Activated CD4-positive, alpha-beta T cell treated with anti-CD3 and anti-CD28 coated beads for 24 hours (primary cell): ENCODE data around the gene RIPOR3.
A peak's percentile ranks its signal among the peaks of the same experiment; 100 is the strongest.

Experiments used
- DNase-seq, 2 donors: peaks; one replicate each; pipeline ENCODE4 v3.0.0-alpha.2; 2020; ENCODE audit warnings: low read depth in 2 of 2

RIPOR3 gene, protein sequence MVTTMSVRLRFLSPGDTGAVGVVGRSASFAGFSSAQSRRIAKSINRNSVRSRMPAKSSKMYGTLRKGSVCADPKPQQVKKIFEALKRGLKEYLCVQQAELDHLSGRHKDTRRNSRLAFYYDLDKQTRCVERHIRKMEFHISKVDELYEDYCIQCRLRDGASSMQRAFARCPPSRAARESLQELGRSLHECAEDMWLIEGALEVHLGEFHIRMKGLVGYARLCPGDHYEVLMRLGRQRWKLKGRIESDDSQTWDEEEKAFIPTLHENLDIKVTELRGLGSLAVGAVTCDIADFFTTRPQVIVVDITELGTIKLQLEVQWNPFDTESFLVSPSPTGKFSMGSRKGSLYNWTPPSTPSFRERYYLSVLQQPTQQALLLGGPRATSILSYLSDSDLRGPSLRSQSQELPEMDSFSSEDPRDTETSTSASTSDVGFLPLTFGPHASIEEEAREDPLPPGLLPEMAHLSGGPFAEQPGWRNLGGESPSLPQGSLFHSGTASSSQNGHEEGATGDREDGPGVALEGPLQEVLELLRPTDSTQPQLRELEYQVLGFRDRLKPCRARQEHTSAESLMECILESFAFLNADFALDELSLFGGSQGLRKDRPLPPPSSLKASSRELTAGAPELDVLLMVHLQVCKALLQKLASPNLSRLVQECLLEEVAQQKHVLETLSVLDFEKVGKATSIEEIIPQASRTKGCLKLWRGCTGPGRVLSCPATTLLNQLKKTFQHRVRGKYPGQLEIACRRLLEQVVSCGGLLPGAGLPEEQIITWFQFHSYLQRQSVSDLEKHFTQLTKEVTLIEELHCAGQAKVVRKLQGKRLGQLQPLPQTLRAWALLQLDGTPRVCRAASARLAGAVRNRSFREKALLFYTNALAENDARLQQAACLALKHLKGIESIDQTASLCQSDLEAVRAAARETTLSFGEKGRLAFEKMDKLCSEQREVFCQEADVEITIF

DNA sequence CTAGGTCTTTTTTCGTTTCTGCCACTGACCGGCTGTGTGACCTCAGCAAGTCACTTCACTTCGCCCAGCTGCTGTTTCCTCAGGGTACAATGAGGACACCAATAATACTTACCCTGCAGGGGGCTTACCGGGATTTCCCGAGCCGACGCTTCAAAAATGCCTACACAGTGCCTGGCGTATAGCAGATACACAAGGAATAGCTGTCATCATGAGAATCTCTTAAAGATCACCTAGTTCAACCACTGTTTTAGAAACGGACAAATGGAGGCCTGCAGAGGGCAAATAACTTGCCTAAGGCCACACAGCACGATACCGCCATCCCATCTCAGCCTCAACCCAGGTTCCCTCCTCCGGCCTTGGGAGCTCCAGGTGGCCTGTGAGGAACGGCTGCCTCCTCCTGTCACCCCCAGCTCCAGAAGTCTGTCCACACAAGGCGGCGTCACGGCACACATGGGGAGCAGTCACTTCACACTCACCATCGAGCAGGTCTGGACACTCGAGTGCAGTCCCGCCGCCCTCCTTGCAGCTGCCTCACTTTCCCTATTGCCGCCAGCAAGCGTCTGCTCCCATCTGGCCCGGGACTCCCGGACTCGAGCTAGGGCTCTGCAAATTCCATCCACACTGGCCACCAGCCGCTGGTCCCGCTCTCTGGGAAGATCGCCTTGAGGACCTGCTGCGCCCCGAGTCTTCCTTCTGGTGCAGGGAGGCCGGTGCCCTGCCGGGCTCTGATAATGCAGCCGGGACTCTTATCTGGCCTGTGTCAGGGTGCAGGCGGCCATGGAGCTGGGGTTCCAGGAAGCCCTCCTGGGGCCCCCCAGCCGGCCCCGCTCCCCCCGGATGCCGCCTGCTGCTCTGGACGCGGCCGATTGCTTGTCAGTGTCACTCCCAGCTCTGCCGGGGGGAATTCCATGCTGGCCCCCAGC, at the start of gene RIPOR3:
Gene RIPOR3 (minus strand): TSS at position 893 of the 923 bp plus-strand sequence. CDS start 414 bp downstream, at position 479.
- no peak for DNase-seq

DNA sequence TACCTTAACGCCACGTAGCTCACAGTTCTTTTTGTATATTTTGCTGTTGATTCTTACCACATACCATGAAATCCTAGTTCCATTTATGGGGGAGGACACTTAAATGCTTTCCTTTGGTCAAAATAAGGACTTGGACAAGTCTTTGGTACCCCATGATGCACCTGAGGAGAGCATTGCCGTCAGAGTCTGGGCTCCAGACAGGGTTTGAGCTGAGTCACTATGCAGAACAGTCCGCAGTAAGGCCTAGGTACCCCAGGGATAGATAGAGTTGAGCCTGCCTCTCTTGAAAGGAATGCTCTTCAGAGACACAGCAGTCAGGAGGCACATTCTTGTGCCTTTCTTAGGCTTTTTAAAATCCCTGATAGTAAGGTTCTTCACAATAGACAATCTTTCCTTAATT, 46.0 kb upstream of the RIPOR3 start:
- DNase-seq: no peak

DNA sequence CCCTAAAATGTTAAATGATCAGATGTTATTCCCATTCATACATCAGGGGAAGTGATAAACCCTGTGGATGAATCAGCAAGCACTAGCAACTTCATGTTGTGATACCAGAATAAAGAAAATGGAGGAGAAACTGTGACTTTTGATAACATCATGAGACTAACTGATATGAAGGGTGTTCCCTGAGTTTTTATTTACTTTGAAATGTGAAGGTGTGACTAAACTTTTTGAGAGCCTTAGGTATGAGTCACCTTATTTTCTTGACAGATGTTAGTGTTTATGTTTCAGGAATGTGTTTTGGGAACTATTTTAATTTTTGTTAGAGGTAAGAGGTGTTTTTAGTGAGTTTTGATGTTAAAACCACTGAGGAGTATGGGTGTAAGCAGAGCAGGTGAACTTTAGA, 44.5 kb upstream of the RIPOR3 start:
- DNase-seq: no peak

DNA sequence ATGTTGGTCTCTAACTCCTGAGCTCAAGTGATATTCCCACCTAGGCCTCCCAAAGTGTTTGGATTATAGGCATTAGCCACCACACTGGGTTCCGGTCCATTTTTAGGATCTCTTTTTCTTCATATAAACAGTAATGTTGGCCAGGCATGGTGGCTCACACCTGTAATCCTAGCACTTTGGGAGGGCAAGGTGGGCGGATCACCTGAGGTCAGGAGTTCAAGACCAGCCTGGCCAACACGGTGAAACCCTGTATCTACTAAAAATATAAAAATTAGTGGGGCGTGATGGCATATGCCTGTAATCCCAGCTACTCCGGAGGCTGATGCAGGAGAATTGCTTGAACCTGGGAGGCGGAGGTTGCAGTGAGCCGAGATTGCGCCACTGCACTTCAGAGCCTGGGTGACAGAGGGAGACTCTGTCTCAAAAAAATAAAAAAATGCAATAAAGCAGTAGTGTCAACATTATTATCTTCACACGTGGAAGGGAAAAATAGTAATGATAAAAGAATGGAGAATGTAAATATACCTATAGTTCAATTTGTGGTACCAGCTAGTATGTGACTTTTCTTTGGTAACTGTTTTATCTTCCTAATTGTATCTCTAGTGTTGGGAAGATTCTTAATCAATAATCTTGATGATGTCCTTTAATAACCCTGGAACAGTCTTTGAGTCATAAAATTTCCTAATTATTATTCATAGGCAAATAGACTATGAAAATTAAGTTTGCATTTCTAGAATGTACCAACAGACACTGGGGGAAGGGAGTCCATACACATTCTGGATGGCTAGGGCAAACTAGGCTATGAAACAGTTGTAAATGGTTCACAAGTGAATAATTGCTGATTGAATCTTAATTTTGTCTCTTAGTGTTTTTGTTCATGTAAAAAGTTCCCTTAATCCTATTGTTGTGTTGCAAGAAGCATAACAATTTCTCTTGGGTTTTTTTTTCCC, 43.7 kb upstream of the RIPOR3 start:
- no peak for DNase-seq

DNA sequence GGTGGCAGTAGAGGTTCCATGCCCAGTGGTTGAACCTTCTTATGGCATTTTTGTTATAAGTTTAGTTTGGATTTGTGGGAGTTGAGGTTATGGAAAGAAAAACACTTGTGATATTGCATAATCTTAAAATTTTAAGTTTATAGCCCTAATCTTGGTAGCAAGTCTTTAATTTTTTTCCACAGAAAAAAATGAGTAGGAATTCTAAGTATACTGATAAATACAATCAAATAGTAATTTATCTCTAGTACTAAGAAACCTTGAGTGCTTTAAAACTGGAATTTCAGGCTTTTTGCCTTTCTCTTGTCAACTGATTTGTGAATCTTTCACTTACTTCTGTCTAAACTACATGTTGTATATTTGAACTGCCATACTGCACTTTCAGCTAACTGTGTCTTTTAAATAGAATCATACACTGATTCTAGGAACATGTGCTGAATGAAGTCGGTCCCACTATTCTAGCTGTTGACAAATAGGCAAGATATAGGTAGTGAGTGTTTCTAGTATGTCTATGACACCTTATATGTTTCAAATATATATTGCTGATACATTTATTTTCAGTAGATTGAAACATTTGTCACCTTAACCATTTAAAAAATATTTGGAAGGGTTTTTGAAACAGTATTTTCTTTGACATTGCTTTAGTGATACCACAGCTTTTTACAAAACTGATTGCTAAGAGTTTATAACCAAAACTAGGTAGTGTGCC, 42.5 kb upstream of the RIPOR3 start:
- DNase-seq: no peak

DNA sequence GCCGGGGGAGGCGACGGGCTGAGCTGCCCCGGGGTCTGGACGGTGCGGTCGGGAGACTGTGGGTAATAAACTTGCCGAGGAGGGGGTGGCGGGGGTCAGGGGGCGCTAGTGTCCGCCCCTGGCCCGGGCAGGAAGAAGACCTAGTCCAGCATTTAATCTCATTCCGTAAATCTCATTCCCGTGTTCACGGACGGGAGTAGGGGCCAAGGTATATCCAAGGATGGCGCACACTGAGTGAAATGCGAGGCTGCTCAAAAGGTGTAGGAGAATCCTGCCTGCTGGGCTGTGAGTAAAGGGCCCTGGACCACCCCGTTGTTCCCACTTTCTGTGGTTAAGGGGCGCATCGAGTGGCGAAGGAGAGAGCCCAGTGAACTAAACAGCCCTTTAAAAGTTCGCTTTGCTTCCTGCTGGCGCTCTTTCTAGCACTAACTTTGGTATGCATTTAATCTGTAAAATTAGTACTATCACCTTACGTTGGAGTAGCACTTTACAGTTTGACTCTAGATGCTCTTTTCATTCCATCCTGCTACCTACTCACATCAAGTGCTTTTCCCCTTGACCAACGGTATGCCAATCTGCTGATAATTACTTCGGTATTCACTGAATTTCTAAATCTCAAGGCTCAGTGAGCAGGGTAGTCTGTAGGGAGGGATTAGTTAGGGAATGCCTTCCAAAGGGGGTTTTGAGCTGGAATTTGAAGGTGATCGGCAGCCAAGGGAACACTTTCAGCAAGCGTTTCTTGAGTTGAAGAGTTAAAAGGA, 40.8 kb upstream of the RIPOR3 start:
- no peak for DNase-seq

DNA sequence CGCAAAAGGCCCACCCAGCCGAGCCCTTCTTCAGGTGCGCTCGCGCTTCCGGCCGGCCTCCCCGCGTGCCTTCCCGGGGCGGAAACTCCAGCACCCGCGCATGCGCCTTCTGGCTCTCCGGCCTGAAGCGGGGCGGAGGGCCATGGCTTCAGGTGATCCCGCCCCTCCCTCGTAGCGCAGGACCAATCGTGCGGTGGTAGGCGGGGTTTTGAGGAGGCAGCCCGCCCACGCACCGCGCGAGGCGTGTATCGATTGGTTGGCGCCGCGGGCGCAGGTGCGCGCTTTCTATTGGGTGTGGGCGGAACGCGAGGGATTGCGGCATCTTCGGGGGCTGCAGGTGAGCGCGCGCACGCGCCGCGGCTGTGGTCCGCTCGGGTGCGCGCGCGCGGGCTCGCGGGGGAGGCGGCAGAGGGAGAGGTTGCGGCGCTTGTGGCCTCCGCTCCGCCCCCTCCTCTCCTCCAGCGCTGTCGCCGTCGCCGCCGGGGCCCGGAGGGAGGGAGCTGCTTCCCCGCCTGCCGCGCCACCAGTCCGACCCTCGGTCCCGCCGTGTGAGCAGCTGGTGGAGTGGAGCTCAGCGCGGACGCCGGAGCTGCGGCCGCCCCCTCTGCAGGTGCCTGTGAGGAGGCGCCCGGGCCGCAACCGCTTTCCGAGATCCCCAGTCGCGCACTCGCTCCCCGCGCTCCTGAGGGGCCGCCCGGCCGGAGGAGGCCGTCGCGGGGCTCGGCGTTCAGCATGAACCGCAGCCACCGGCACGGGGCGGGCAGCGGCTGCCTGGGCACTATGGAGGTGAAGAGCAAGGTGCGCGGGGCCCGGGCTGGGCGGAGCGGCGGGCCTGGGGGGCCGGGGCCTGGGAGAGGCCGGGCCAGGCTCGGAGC, 40.0 kb upstream of the RIPOR3 start, which contains the start of gene PARD6B:
Gene PARD6B (plus strand): TSS at position 526 of the 875 bp plus-strand sequence. CDS start 207 bp downstream, at position 733.
- DNase-seq: peak; percentile 99

DNA sequence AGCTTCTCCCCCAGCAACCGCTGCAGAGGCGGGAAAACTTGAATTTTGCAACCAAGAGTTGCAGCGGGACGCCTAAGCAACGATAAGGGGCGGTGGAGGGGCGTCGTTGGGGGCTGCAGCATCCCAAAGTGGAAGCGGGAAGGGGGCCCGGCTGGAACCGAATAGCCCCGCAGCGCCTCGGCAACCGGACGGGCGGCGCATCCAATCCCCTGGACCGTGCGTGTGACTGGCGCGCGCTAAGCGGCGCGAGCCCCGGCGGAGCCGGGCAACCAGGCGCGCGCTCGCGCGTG, 39.4 kb upstream of the RIPOR3 start:
- no peak for DNase-seq

DNA sequence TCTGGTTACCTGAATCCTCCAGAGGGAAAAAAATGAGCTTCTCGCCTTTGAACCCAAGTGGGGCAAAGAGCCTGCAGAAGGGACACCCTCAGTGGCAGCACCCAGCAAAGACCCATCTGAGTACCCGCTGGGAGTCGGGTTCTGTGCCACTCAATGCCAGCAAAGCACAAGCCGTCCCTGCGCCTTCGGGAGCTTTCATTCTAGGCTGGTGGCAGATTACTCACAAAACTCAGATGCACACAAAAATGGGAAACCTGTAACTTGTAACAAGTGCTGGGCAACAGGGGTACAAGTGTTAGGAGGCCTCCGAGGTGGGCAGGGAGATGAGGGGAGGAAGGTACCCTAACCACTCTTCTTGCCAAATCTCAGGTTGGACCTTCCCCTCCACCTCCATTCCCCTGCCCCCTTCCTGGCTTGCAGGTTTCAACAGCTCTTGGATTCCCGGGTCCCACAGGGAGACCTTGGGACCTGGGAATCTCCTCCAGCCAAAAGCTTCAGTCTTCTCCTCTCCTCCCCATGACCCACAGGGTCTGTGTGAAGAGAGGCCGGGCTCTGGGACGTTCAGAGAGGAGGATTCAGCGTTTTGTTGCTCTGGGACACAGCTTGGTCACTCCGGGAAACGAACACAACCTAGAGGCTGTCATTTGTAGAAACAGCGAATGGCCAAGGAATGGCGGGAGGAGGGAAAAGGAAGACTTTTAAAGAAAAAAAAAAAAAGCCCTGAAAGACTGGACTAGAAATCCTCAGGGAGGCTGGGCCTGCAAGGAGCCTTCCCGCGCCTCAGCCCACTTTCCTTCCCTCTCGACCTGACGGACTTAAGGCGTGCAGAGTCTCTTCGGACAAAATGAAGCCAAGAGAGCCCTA, 38.8 kb upstream of the RIPOR3 start:
- no peak for DNase-seq

DNA sequence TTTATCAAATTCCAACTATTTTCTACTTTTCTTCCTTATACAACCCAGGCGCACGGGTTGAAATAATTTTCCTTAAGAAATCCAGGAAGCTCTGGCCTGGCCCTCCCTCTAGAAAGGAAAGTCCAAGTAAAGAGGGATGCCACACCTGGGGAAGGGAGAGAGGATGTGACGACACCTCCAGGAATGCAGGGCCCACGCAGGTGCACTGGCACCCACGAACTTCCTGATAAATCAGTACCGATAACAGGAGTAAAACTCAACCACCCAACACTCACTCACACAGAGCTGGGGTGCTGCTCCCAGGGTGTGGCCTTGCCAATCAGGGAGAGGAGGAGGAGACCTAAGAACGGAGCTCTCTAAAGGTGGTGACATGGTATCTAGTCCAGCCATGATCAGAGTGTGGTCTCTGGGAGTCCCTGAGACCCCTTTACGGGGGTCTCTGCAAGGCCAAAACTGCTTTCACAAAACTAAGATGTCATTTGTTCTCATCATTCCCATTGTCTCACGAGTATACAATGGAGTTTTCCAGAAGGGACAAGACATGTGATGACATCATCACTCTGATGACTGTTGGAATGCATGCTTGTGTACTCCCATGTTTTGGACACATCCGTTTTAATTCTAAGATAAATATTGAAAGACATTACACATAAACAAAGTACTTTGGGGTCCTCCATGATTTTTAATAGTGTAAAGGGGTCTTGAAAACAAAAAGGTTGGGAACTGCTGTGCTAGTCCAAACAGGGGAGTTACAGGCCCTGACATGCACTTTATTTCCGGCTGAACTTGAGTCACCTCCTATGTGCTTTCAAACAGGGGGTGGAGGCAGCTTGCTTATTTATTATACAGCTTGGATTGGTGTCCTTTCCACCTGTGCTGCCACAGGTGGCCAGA, 37.9 kb upstream of the RIPOR3 start:
- no peak for DNase-seq

DNA sequence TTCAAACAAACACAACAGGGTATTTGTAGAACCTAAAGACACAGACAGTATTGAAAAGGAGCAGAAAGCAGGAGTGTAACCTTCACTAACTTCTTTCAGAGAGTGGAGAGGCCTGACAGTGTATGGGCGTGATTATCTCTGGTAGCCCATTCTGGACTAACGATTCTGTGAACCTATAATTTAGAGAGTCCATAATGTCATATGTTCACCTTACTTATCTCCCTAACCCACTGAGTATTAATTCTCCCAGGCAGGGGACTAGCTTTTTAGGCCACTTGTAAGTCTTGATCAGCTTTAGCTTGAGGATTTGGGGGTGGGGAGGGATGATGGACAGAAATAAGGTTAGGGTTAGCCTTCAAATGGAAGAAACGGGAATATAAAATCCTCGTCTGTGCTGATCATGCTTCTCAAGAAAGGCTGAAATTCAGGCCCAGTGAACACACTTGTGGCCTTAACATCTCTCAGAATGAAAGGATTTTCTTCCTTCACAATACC, 37.2 kb upstream of the RIPOR3 start:
- no peak for DNase-seq

DNA sequence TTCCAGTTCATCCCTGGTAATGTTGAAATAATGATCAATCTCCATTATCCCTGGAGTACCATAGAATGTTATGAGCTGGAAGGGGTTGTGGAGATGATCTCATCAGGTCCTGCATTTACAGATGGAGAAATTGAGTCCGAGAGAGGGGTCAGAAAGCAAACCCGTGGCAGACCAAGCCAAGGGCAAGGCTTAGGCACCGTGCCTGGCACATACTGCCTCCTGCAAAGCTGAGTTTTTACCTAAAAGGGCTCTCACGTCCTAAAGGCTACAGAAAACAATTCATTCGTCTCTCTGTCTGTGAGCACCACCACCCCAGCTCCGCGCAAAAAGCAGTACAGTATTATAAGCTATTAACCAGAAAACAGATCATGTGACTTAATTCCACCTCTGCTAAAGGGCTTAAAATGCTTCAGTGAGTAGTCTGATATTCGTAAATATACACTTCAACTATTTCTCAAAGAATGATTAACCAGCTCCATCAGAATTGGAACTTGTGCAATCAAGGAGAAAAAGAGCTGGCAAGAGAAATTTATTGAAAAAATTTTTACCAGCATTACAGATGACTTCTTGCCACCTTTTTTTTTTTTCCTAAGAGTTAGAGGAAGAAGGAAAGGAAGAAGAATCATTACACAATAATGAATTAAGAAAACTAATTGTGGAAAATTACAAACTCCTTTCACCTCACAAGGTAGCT, 36.6 kb upstream of the RIPOR3 start:
- DNase-seq: no peak

DNA sequence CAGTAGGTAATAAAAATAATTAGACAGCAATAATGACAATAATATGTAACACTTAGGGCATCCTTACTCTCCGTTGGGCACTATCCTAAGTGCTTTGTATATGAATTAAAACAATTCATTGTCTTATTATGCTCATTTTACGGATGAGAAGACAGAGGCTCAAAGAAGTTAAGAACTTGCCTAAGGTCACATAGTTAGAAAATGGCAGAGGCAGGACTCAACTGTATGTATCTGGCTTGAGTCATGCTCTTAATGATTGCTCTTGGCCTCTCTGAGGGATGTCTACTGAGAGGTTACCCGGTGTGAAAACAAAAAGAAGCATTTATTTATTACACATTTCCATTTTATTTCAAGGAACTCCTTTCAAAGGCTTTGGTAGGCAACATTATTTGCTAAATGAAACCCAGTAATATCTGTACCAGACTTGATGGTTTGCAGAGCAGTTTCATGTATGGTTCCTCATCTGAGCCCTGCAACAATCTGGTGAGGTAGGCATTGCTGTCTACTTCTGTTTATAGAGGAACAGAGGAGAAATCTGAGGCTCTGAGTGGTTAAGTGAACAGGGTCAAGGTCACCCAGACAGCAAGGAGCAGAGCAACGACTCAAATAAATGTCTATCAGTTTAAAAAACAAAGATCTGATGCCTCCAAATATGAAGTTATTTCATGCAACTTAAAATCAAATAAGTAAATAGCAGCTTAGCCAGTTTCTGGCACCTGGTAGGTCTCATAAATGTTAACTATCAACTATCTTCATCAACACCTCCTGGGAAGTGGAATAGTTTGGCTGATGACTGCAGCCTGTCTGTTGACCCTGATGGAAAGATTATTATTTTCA, 35.8 kb upstream of the RIPOR3 start:
- DNase-seq: no peak

DNA sequence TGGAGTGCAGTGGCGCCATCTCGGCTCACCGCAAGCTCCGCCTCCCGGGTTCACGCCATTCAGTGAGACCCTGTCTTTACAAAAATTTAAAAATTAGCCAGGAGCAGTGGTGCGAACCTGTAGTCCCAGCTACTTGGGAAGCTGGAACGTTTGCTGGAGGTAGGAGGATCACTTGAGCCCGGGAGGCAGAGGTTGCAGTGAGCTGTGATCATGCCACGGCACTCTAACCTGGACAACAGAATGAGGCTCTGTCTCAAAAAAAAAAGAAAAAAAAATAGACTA, 34.3 kb upstream of the RIPOR3 start:
- DNase-seq: no peak
